ENCODE data around the gene GAS1. TPM values are rescaled to one million over a fixed set of nuclear protein-coding genes. Genes with fewer than 3 reads are reported as not detected.
A peak's percentile ranks its signal among the peaks of the same experiment; 100 is the strongest.

The GAS1 gene
- total RNA-seq, 1 experiment from 2014 or later, result 57.5 TPM

GRCh38 chr9:86903734-86904085 is 43.6 kb downstream of the GAS1 start:
- Histone ChIP-seq H3K4me1 (ENCODE audit: insufficient read depth, low read length, poor library complexity, severe bottlenecking) (peaks cover 17% of the 10 kb centered on the region), H3K27me3 (replicated peaks; ENCODE audit: insufficient read depth, low read depth, low read length, poor library complexity) (no peaks in the 10 kb centered on the region), H3K9me3 (ENCODE audit: low read depth, low read length, poor library complexity, severe bottlenecking) (no peaks in the 10 kb centered on the region), H3K36me3 (ENCODE audit: insufficient read depth, low read length, poor library complexity, severe bottlenecking) (no peaks in the 10 kb centered on the region), H3K27ac (ENCODE audit: low read depth, low read length, poor library complexity, severe bottlenecking) (peak overlapping the region; percentile 21), H3K4me3 (ENCODE audit: low read depth, low read length, poor library complexity, severe bottlenecking) (no peak overlapping the region)
- CTCF ChIA-PET, result no interaction called here
- intact Hi-C loops (cut with micrococcal nuclease; ENCODE audit: unreplicated experiment), result no loop called here
- no TSS peak for BruUV-seq (replicated peaks)
- DNase-seq (ENCODE audit: low spot score), result no peak
- no peak for TF ChIP-seq EZH2 (IDR thresholded peaks at IDR 0.05; ENCODE audit: borderline replicate concordance, low read depth, low read length, poor library complexity, severe bottlenecking)
- TF ChIP-seq, protein P1, sequence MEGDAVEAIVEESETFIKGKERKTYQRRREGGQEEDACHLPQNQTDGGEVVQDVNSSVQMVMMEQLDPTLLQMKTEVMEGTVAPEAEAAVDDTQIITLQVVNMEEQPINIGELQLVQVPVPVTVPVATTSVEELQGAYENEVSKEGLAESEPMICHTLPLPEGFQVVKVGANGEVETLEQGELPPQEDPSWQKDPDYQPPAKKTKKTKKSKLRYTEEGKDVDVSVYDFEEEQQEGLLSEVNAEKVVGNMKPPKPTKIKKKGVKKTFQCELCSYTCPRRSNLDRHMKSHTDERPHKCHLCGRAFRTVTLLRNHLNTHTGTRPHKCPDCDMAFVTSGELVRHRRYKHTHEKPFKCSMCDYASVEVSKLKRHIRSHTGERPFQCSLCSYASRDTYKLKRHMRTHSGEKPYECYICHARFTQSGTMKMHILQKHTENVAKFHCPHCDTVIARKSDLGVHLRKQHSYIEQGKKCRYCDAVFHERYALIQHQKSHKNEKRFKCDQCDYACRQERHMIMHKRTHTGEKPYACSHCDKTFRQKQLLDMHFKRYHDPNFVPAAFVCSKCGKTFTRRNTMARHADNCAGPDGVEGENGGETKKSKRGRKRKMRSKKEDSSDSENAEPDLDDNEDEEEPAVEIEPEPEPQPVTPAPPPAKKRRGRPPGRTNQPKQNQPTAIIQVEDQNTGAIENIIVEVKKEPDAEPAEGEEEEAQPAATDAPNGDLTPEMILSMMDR (conservative IDR thresholded peaks at IDR 0.05; ENCODE audit: low read depth, low read length), result no peak
- POLR2A ChIA-PET (ENCODE audit: low non-redundant PET), result no interaction called here

GRCh38 chr9:86902991-86903733 is 44.1 kb downstream of the GAS1 start:
- no peaks in the 10 kb centered on the region for H3K27me3 ChIP-seq (replicated peaks; ENCODE audit: insufficient read depth, low read depth, low read length, poor library complexity)
- H3K36me3 ChIP-seq (ENCODE audit: insufficient read depth, low read length, poor library complexity, severe bottlenecking), result no peaks in the 10 kb centered on the region
- peaks cover 17% of the 10 kb centered on the region for H3K4me1 ChIP-seq (ENCODE audit: insufficient read depth, low read length, poor library complexity, severe bottlenecking)
- peak; percentile 41 for DNase-seq (ENCODE audit: low spot score)
- intact Hi-C loops (cut with micrococcal nuclease; ENCODE audit: unreplicated experiment), result no loop called here
- no TSS peak for BruUV-seq (replicated peaks)
- ChIA-PET CTCF (no interaction called here), POLR2A (ENCODE audit: low non-redundant PET) (no interaction called here)
- H3K4me3 ChIP-seq (ENCODE audit: low read depth, low read length, poor library complexity, severe bottlenecking), result peak overlapping the region; percentile 12
- peak overlapping the region; percentile 21 for H3K27ac ChIP-seq (ENCODE audit: low read depth, low read length, poor library complexity, severe bottlenecking)
- TF ChIP-seq, protein P1 (conservative IDR thresholded peaks at IDR 0.05; ENCODE audit: low read depth, low read length), result no peak
- no peaks in the 10 kb centered on the region for H3K9me3 ChIP-seq (ENCODE audit: low read depth, low read length, poor library complexity, severe bottlenecking)

DNA sequence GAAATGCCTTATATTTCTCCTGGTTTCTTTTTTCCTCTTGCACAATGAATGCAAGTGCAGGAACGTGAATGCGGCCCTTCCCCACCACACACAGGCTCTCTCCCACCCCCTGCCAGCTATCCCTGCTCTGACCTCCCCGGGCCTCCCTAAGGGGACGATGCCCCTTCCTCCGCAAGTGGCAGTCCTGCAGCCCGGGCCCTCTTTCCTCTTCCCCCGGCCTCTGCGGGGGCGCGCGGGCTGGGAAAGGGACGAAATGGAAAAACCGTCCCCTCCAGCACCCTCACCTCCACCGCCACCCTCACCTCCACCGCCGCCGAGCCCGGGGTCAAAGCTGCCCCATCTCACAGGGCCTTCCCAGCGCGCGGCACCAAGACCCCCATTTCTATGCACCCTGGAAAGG is 44.7 kb downstream of the GAS1 start:
- H3K4me3 ChIP-seq (ENCODE audit: low read depth, low read length, poor library complexity, severe bottlenecking), result no peak overlapping the region
- H3K27ac ChIP-seq (ENCODE audit: low read depth, low read length, poor library complexity, severe bottlenecking), result no peak overlapping the region
- ChIA-PET POLR2A (ENCODE audit: low non-redundant PET) (no interaction called here), CTCF (no interaction called here)
- DNase-seq (ENCODE audit: low spot score), result no peak
- H3K27me3 ChIP-seq (replicated peaks; ENCODE audit: insufficient read depth, low read depth, low read length, poor library complexity), result no peaks in the 10 kb centered on the region
- BruUV-seq (replicated peaks), result no TSS peak
- H3K36me3 ChIP-seq (ENCODE audit: insufficient read depth, low read length, poor library complexity, severe bottlenecking), result no peaks in the 10 kb centered on the region
- no peaks in the 10 kb centered on the region for H3K9me3 ChIP-seq (ENCODE audit: low read depth, low read length, poor library complexity, severe bottlenecking)
- peaks cover 17% of the 10 kb centered on the region for H3K4me1 ChIP-seq (ENCODE audit: insufficient read depth, low read length, poor library complexity, severe bottlenecking)
- TF ChIP-seq, protein P1 (conservative IDR thresholded peaks at IDR 0.05; ENCODE audit: low read depth, low read length), result no peak
- TF ChIP-seq EZH2 (IDR thresholded peaks at IDR 0.05; ENCODE audit: borderline replicate concordance, low read depth, low read length, poor library complexity, severe bottlenecking), result no peak
- intact Hi-C loops (cut with micrococcal nuclease; ENCODE audit: unreplicated experiment), result no loop called here
